Stomach (tissue), 9 donors: ENCODE results near the gene MTARC1. TPM values are rescaled to one million over a fixed set of nuclear protein-coding genes. Genes with fewer than 3 reads are reported as not detected.
A peak's percentile ranks its signal among the peaks of the same experiment; 100 is the strongest.

Experiments used
- DNase-seq, 2 donors: peaks; one replicate each; pipeline versions ENCODE4 v3.0.0 to v3.0.0-alpha.2; 2013 to 2019
- H3K27ac ChIP-seq, 5 donors: fragments of 200-600 bp in 4 of 5; sonication (generic) in 4 of 5; one replicate each; pipeline ENCODE4 v1.5.1; 2013 to 2019; ENCODE audit warnings: mild to moderate bottlenecking in 1 of 5, moderate library complexity in 1 of 5
- H3K27me3 ChIP-seq, 3 donors: fragments of 200-600 bp; sonication (generic); one replicate each; pipeline ENCODE4 v1.5.1; 2017 to 2019; ENCODE audit warnings: mixed run types in 1 of 3
- H3K36me3 ChIP-seq, 4 donors: fragments of 200-600 bp; sonication (generic); 1 replicate in 3 of 4; 2 replicates in 1 of 4; pipeline ENCODE4 v1.5.1; 2016 to 2019
- H3K4me1 ChIP-seq, 4 donors: fragments of 200-600 bp; sonication (generic); one replicate each; pipeline ENCODE4 v1.5.1; 2016 to 2019
- H3K4me3 ChIP-seq, 4 donors: fragments of 200-600 bp; sonication (generic) in 3 of 4; one replicate each; pipeline ENCODE4 v1.5.1; 2016 to 2019; ENCODE audit warnings: mild to moderate bottlenecking in 1 of 4
- H3K9me3 ChIP-seq, 4 donors: fragments of 200-600 bp; sonication (generic); one replicate each; pipeline ENCODE4 v1.5.1; 2016 to 2019
- EP300 ChIP-seq: sonication (generic); formaldehyde crosslinking; IDR thresholded peaks from one replicate; pipeline ENCODE4 v1.6.1; 2017; ENCODE audit warnings: antibody characterized with exemption
- POLR2A ChIP-seq, 4 donors: fragments of 450-650 bp; IDR thresholded peaks; one replicate each; pipeline ENCODE4 v1.6.1; 2016; ENCODE audit warnings: antibody characterized with exemption in 4 of 4, control low read depth in 2 of 4, mild to moderate bottlenecking in 1 of 4, moderate library complexity in 1 of 4
- POLR2AphosphoS5 ChIP-seq, 3 donors: sonication (generic); formaldehyde crosslinking; IDR thresholded peaks; one replicate each; pipeline ENCODE4 v1.6.1; 2016; ENCODE audit warnings: antibody characterized with exemption in 3 of 3
- WGBS, 5 donors: extraction: QIAGEN DNeasy Blood & Tissue Kit in 3 of 5; methylation state at CpG; one replicate each; pipeline versions ENCODE4 v1.1.5 to v1.1.7; 2013 to 2018; 5-methylcytosine and 5-hydroxymethylcytosine counted together
- intact Hi-C: fragments of 100-400 bp; cut with DNase I; formaldehyde crosslinking; loops from one replicate; pipeline ENCODE4 v1.15.1; 2023; ENCODE audit warnings: low total_unique reads
- polyA plus RNA-seq, 3 donors: library from polyadenylated mRNA; stranded (reverse); fragments of 200-250 nt; gene quantifications; one replicate each; pipeline ENCODE4 v1.2.3, GENCODE V29; 2013
- total RNA-seq, 5 donors: library from RNA; depleted of rRNA; stranded (reverse); fragments of >200 nt; gene quantifications; one replicate each; pipeline versions ENCODE4 v1.1.0 to v1.2.3, GENCODE V29; 2014 to 2016
- TF ChIP-seq, protein P1 (sequence below), 7 experiments: fragments of 450-650 bp in 4 of 7; fragments of 200-600 bp in 3 of 7; sonication (generic) in 3 of 7; IDR thresholded peaks; one replicate each; pipeline ENCODE4 v1.5.1; 2016 to 2019; ENCODE audit warnings: antibody characterized with exemption in 7 of 7, control low read depth in 2 of 7, mild to moderate bottlenecking in 1 of 7
- donor health status: healthy with polysubstance abuse.
- donor health status: Bipolar disorder and iron deficiency.
- donor health status: healthy.

The MTARC1 gene
- total and polyA plus RNA-seq, 8 donors = under 0.01 to 9.9 (median 6.2) TPM

DNA sequence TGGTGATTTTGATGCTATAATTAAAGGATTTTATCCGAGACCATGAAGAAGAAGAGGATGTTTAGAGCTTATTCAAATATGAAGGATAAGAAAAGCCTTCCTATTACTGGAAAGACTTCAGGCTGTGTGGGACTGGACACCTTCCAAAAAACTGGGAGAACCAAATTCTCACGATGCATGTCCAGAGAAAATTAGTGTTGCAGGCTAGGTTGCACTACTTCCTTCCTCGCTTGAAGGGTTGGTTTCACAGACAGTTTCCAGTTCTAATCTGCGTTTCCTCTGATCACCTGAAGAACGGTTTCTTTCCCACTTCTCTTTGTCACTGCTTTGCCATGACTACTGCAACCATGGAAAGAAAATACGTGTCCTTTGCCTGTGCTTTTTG, 36.6 kb upstream of the MTARC1 start:
- Histone ChIP-seq H3K4me3 (peak overlapping the region; percentile 7 to 90 (median 86)), H3K27me3 (peaks cover 0 to 6% (median 0%) of the 10 kb centered on the region in 3 donors), H3K27ac (peak overlapping the region; percentile 47 to 94 (median 91)), H3K9me3 (no peaks in the 10 kb centered on the region), H3K4me1 (peaks cover 21 to 57% (median 46%) of the 10 kb centered on the region in 4 donors), H3K36me3 (peaks cover 6 to 10% (median 9%) of the 10 kb centered on the region in 4 donors)
- no peak for TF ChIP-seq POLR2A (IDR thresholded peaks at IDR 0.05)
- TF ChIP-seq, protein P1, sequence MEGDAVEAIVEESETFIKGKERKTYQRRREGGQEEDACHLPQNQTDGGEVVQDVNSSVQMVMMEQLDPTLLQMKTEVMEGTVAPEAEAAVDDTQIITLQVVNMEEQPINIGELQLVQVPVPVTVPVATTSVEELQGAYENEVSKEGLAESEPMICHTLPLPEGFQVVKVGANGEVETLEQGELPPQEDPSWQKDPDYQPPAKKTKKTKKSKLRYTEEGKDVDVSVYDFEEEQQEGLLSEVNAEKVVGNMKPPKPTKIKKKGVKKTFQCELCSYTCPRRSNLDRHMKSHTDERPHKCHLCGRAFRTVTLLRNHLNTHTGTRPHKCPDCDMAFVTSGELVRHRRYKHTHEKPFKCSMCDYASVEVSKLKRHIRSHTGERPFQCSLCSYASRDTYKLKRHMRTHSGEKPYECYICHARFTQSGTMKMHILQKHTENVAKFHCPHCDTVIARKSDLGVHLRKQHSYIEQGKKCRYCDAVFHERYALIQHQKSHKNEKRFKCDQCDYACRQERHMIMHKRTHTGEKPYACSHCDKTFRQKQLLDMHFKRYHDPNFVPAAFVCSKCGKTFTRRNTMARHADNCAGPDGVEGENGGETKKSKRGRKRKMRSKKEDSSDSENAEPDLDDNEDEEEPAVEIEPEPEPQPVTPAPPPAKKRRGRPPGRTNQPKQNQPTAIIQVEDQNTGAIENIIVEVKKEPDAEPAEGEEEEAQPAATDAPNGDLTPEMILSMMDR (IDR thresholded peaks at IDR 0.05) = no peak
- TF ChIP-seq POLR2AphosphoS5 (IDR thresholded peaks at IDR 0.05) = no peak
- no peak for TF ChIP-seq EP300
- intact Hi-C loops = no loop called here
- DNase-seq = peak in 1 of 2 donors; percentile 64
- 10 to 28% (median 21%) methylated on average over 6 of the region's 6 CpGs for WGBS, 5 donors

DNA sequence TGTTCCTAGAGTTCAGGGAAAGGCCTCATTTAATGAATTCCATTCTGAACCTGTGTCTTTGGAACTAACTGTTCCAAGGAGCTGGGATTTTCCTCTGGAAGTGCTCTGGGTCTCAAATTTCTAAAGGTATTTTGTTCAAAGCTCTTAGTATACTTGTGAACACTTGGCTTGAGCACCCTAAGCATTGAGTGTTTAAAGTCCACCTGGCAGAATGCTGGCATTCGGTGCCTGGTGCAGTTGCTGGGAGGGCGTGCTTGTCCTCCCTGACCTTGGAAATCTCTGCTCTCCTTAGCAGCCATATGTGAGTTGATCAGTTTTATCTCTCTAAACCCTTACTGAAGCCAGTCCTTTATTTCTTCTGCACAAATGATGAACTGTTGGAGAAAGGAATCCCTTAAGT, 35.6 kb upstream of the MTARC1 start:
- H3K27me3 ChIP-seq = peaks cover 0 to 6% (median 0%) of the 10 kb centered on the region in 3 donors
- peak; percentile 59 to 71 for DNase-seq
- H3K4me1 ChIP-seq = peaks cover 21 to 57% (median 46%) of the 10 kb centered on the region in 4 donors
- H3K9me3 ChIP-seq = no peaks in the 10 kb centered on the region
- intact Hi-C loops = no loop called here
- TF ChIP-seq, protein P1 (IDR thresholded peaks at IDR 0.05) = no peak
- peak in 2 of 3 donors; percentile 39 to 42 for TF ChIP-seq POLR2AphosphoS5 (IDR thresholded peaks at IDR 0.05)
- peak overlapping the region in 1 of 4 donors; percentile 85 for H3K4me3 ChIP-seq
- H3K27ac ChIP-seq = peak overlapping the region in 4 of 5 donors; percentile 91 to 94 (median 92)
- 37 to 47% (median 41%) methylated on average over 2 of the region's 2 CpGs for whole genome bisulfite sequencing, 5 donors
- peaks cover 15 to 20% (median 18%) of the 10 kb centered on the region in 4 donors for H3K36me3 ChIP-seq

DNA sequence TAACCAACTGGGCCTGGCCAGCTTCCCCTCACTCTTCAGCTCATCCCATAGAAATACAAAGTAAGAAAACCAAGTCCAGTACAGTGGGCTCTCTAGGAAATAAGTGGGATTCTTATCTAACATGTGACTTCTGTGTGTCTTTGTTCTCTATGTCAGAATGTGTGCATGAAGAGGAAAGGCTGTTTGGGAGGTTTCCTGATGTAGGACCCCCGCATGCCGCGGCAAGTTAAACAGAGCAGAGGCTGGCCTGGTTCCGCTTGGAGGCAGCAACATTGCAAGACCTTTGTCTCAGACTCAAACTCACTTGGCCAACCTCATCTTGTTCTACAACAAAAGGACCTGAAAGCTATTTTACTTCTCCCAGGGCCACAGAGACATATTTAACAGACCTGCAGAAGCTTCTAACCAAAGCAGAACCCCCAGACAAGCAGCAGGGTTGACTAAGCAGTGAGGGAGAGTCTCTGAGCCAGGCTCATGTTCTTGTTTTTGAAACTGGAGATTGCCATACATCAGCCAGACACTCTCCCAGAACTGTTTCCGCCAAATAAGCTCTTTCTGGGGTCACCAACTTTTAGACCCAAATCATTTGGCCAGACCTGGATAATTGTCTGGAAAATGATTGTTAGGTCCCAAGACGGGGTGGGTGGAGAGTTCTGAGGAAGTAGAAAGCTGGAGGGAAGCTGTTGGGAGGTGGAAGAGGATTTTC, 32.3 kb upstream of the MTARC1 start:
- intact Hi-C loops = no loop called here
- 74 to 92% (median 90%) methylated on average over 6 of the region's 6 CpGs for WGBS, 5 donors
- Histone ChIP-seq H3K27ac (peak overlapping the region in 2 of 5 donors; percentile 6 to 16), H3K9me3 (no peaks in the 10 kb centered on the region), H3K4me3 (no peak overlapping the region), H3K27me3 (no peaks in the 10 kb centered on the region), H3K36me3 (peaks cover 24 to 37% (median 33%) of the 10 kb centered on the region in 4 donors), H3K4me1 (peaks cover 17 to 43% (median 31%) of the 10 kb centered on the region in 4 donors)
- DNase-seq = no peak
- TF ChIP-seq POLR2A (IDR thresholded peaks at IDR 0.05) (no peak), POLR2AphosphoS5 (IDR thresholded peaks at IDR 0.05) (no peak), EP300 (no peak)
- TF ChIP-seq, protein P1 (IDR thresholded peaks at IDR 0.05) = no peak

DNA sequence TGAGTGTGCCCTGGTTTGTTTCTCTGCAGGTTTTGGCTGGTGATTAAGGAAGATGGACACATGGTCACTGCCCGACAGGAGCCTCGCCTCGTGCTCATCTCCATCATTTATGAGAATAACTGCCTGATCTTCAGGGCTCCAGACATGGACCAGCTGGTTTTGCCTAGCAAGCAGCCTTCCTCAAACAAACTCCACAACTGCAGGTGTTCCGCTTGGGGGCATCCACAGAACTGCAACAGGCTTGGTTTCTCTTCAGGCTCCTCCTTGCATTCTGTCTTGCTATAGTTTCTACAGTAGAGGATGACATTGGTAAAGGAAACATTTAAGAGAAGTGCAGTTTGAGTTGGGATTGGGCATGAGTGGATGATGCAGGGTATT, 31.8 kb upstream of the MTARC1 start:
- WGBS, 5 donors = 80 to 97% (median 95%) methylated on average over 4 of the region's 4 CpGs
- DNase-seq = no peak
- Histone ChIP-seq H3K27me3 (no peaks in the 10 kb centered on the region), H3K9me3 (no peaks in the 10 kb centered on the region), H3K4me1 (peaks cover 12 to 39% (median 28%) of the 10 kb centered on the region in 4 donors), H3K4me3 (no peak overlapping the region), H3K27ac (no peak overlapping the region), H3K36me3 (peaks cover 24 to 37% (median 33%) of the 10 kb centered on the region in 4 donors)
- no peak for TF ChIP-seq EP300
- TF ChIP-seq, protein P1 (IDR thresholded peaks at IDR 0.05) = no peak
- no peak for TF ChIP-seq POLR2AphosphoS5 (IDR thresholded peaks at IDR 0.05)
- TF ChIP-seq POLR2A (IDR thresholded peaks at IDR 0.05) = no peak
- intact Hi-C loops = no loop called here
